22Rv1 (cell line): ENCODE data around the gene FBXL12.

ENCODE experiments used
- CTCF ChIP-seq: fragments of 450-650 bp; IDR thresholded peaks from 2 replicates; pipeline ENCODE4 v1.5.1; 2017; ENCODE audit warnings: mild to moderate bottlenecking
- ZFX ChIP-seq: fragments of 450-650 bp; IDR thresholded peaks from 2 replicates; pipeline ENCODE4 v1.6.1; 2017; ENCODE audit warnings: antibody characterized with exemption, borderline replicate concordance

- TF ChIP-seq CTCF (no peak), ZFX (no peak)
Observed at GRCh38 chr19:9862938-9863337, 44.1 kb upstream of the FBXL12 start.
